ENCODE data around the gene SHC4. TPM values are rescaled to one million over a fixed set of nuclear protein-coding genes. Genes with fewer than 3 reads are reported as not detected.

The SHC4 gene
- total and polyA plus RNA-seq, 2 of the 13 experiments (the other 11 are each of a cell fraction or from before 2014, with no cell fraction given) = 0.04 TPM; not detected in 1

GRCh38 chr15:48798319-48798718 is 165.4 kb downstream of the SHC4 start (continued):
- no peak for TF ChIP-seq ZBTB8A (CRISPR knock-in tag; IDR thresholded peaks at IDR 0.05; ENCODE audit: borderline replicate concordance, low read depth)
- no peak for TF ChIP-seq MAFG (CRISPR knock-in tag; IDR thresholded peaks at IDR 0.05)
- TF ChIP-seq ZNF691 (CRISPR knock-in tag; IDR thresholded peaks at IDR 0.05; ENCODE audit: borderline replicate concordance, low read depth) = no peak
- no peak for TF ChIP-seq TOE1 (CRISPR knock-in tag; IDR thresholded peaks at IDR 0.05)
- no peak for TF ChIP-seq EZH2 (conservative IDR thresholded peaks at IDR 0.05; ENCODE audit: low read depth, low read length)
- no peak for TF ChIP-seq HMGXB4 (CRISPR knock-in tag; IDR thresholded peaks at IDR 0.05; ENCODE audit: borderline replicate concordance in 1 of 2, low read depth in 1 of 2)
- TF ChIP-seq KLF9 (CRISPR knock-in tag; IDR thresholded peaks at IDR 0.05; ENCODE audit: low read depth) = no peak
- TF ChIP-seq BATF2 (CRISPR knock-in tag; IDR thresholded peaks at IDR 0.05) = no peak

- no peak overlapping the region for H3K27ac ChIP-seq (ENCODE audit: extremely low read length, insufficient read depth, low read length)
- H3K9me3 ChIP-seq (ENCODE audit: low read length) = no peaks in the 10 kb centered on the region
- peaks cover 12% of the 10 kb centered on the region for H3K79me2 ChIP-seq (ENCODE audit: insufficient read depth, low read length)
- no peak overlapping the region for H3K4me3 ChIP-seq (replicated peaks in 1 of 3; ENCODE audit: insufficient read depth in 1 of 3, low read depth in 2 of 3, low read length in 3 of 3)
- ChIA-PET CTCF (ENCODE audit: low intra/inter-chr PET ratio, low total read pairs) (no interaction called here), POLR2A (no interaction called here)
- peaks cover 2 to 17% of the 10 kb centered on the region in 2 experiments; a peak in 3 of 5 replicates for H3K36me3 ChIP-seq (replicated peaks in 1 of 2; ENCODE audit: control insufficient read depth in 1 of 2, insufficient read depth in 2 of 2, low read length in 2 of 2)
- 98% methylated on average over 3 of the region's 3 CpGs for WGBS (ENCODE audit: low lambda C conversion rate)
- H3K9ac ChIP-seq (ENCODE audit: insufficient read depth, low read depth, low read length) = no peak overlapping the region
- no peaks in the 10 kb centered on the region; a peak in 1 of 5 replicates for H3K27me3 ChIP-seq (ENCODE audit: control insufficient read depth in 1 of 2, insufficient read depth in 2 of 2, low read length in 2 of 2)
- no peak for TF ChIP-seq ZKSCAN1 (IDR thresholded peaks at IDR 0.05; ENCODE audit: low read length)
- no peak overlapping the region for H3K4me2 ChIP-seq (ENCODE audit: low read depth, low read length)
- no peak for ATAC-seq
- H3K4me1 ChIP-seq (ENCODE audit: insufficient read depth, low read length) = peaks cover 21% of the 10 kb centered on the region
- no peak overlapping the region for H2AFZ ChIP-seq (ENCODE audit: low read length)
- in situ Hi-C loops (cut with HindIII; ENCODE audit: extremely low pct_ligation_motif_present, low pct_unique_long_range_greater_than_20kb) (no loop called here), intact Hi-C loops (cut with micrococcal nuclease; ENCODE audit: unreplicated experiment) (no loop called here)
- no TSS peak for BruUV-seq (replicated peaks)
- H4K20me1 ChIP-seq (ENCODE audit: insufficient read depth, low read length) = no peaks in the 10 kb centered on the region
- no peak for DNase-seq (ENCODE audit: low spot score)
- no peak for FAIRE-seq
Observed at GRCh38 chr15:48796930-48797329, 166.8 kb downstream of the SHC4 start.
